Keratinocyte (primary cell): ENCODE results near the gene FAM120A. TPM values are rescaled to one million over a fixed set of nuclear protein-coding genes. Genes with fewer than 3 reads are reported as not detected.

Source experiments
- DNase-seq: peaks from one replicate; pipeline ENCODE4 v3.0.0-alpha.2; 2011; ENCODE audit warnings: low read depth, missing footprints, low spot score
- FAIRE-seq: peaks from 2 replicates; lab custom pipeline; 2011; peaks lifted over from hg19 to GRCh38; lab: Jason Lieb, UNC
- H2AFZ ChIP-seq: 2 replicates; pipeline ENCODE4 v1.6.0; 2012; ENCODE audit warnings: low read length, control low read depth, inconsistent platforms; ENCODE audit not compliant: control insufficient read depth
- H3K27ac ChIP-seq: 2 replicates; pipeline ENCODE4 v1.5.1; 2011; ENCODE audit warnings: low read length; ENCODE audit not compliant: control insufficient read depth, insufficient read depth
- H3K27me3 ChIP-seq: 3 replicates; pipeline ENCODE4 v1.6.0; 2011; ENCODE audit warnings: low read length; ENCODE audit not compliant: control insufficient read depth, insufficient read depth; ENCODE audit errors: extremely low read depth
- H3K36me3 ChIP-seq, 2 experiments: 2 replicates in 1 of 2; 3 replicates in 1 of 2; pipeline ENCODE4 v1.5.1; 2011; ENCODE audit warnings: low read length in 2 of 2, mild to moderate bottlenecking in 1 of 2; ENCODE audit not compliant: control insufficient read depth in 2 of 2, insufficient read depth in 2 of 2; ENCODE audit errors: extremely low read depth in 1 of 2
- H3K4me1 ChIP-seq: 3 replicates; pipeline ENCODE4 v1.5.1; 2011; ENCODE audit warnings: low read length; ENCODE audit not compliant: control insufficient read depth, insufficient read depth; ENCODE audit errors: extremely low read depth
- H3K4me2 ChIP-seq: 3 replicates; pipeline ENCODE4 v1.6.0; 2011; ENCODE audit warnings: low read depth, low read length; ENCODE audit not compliant: control insufficient read depth, insufficient read depth; ENCODE audit errors: extremely low read depth
- H3K4me3 ChIP-seq, 3 experiments: fragments of 200-600 bp in 1 of 3; sonication (generic) in 1 of 3; 2 replicates in 2 of 3; 3 replicates in 1 of 3; pipeline ENCODE4 v1.5.1; 2011 to 2016; ENCODE audit warnings: low read length in 3 of 3, mild to moderate bottlenecking in 3 of 3, control low read depth in 2 of 3, inconsistent platforms in 1 of 3, low read depth in 1 of 3, mixed read lengths in 1 of 3, mixed run types in 1 of 3, moderate library complexity in 1 of 3; ENCODE audit not compliant: control insufficient read depth in 2 of 3, insufficient read depth in 2 of 3; ENCODE audit errors: extremely low read depth in 1 of 3
- H3K79me2 ChIP-seq: 2 replicates; pipeline ENCODE4 v1.6.0; 2012; ENCODE audit warnings: low read length; ENCODE audit not compliant: control insufficient read depth, insufficient read depth
- H3K9ac ChIP-seq: 3 replicates; pipeline ENCODE4 v1.6.0; 2011; ENCODE audit warnings: low read length; ENCODE audit not compliant: control insufficient read depth, insufficient read depth; ENCODE audit errors: extremely low read depth
- H3K9me1 ChIP-seq: 3 replicates; pipeline ENCODE4 v1.6.0; 2011; ENCODE audit warnings: low read length; ENCODE audit not compliant: control insufficient read depth, insufficient read depth; ENCODE audit errors: extremely low read depth
- H3K9me3 ChIP-seq: 2 replicates; pipeline ENCODE4 v1.5.1; 2012; ENCODE audit warnings: low read depth, low read length; ENCODE audit not compliant: control insufficient read depth
- H4K20me1 ChIP-seq: 3 replicates; pipeline ENCODE4 v1.6.0; 2011; ENCODE audit warnings: low read length; ENCODE audit not compliant: control insufficient read depth, insufficient read depth; ENCODE audit errors: extremely low read depth
- CTCF ChIP-seq, 3 experiments: IDR thresholded peaks in 1 of 3; conservative IDR thresholded peaks in 1 of 3; optimal IDR thresholded peaks in 1 of 3; 2 replicates in 2 of 3; 3 replicates in 1 of 3; pipeline versions ENCODE3 to v1.5.1; 2011; ENCODE audit warnings: low read length in 3 of 3, mild to moderate bottlenecking in 3 of 3, moderate library complexity in 2 of 3, control low read depth in 1 of 3, inconsistent platforms in 1 of 3; ENCODE audit not compliant: insufficient read depth in 2 of 3; ENCODE audit errors: extremely low read depth in 1 of 3
- EZH2 ChIP-seq: IDR thresholded peaks from one replicate; pipeline ENCODE4 v1.6.1; 2012; ENCODE audit warnings: inconsistent platforms, mild to moderate bottlenecking, low read length, moderate library complexity
- dilution Hi-C: fragments of 300-500 bp; cut with MboI; formaldehyde crosslinking; loops from one replicate; pipeline ENCODE4 v1.7.0; 2020; ENCODE audit warnings: low sequenced_read_pairs; ENCODE audit not compliant: extremely low pct_ligation_motif_present
- polyA plus RNA-seq, 5 experiments: library from polyadenylated mRNA; depleted of rRNA in 3 of 5; stranded (reverse) in 3 of 5; stranded (forward) in 1 of 5; unstranded in 1 of 5; fragments of >200 nt; gene quantifications; 1 replicate in 1 of 5; 2 replicates in 3 of 5; 3 replicates in 1 of 5; pipeline versions ENCODE4 v1.2.1 to v1.2.3, GENCODE V29; 2011 to 2012; ENCODE audit warnings: missing spikeins in 2 of 5, low read depth in 1 of 5, low replicate concordance in 1 of 5

Gene FAM120A
- polyA plus RNA-seq, 1 donor (not counting 4 experiments of a cell fraction or from before 2014, with no cell fraction given), result 79.2 TPM

DNA sequence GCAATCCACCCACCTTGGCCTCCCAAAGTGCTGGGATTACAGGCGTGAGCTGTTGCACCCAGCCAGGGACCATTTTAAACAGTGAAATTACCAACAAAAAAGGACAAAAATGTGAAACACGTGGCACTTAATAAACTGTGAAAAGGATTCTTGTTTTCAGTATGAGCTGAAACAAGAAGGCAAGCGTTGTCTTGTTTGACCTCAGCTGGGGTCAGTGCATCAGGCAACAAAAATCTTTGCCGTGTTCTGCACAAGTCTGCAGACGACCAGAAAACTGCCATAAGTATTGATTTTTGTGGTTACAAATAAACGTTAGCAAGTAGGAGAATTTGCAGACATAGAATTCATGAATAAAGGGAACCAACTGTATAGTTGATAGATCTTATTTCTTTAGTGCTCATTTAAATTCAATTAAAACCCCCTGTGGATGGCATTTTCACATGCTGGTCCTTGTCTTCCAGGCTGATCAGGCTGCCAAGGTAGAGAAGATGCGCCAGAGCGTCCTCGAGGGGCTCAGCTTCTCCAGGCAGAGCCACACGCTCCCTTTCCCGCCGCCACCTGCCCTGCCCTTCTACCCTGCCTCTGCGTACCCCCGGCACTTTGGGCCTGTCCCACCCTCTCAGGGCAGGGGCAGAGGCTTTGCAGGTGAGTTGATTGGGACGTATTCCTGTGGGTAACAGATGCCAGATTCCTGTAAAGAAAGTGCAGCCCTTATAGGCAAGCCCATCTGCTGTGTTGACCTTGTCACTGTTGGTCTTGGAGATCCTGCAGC is 106.1 kb downstream of the FAM120A start:
- DNase-seq, result no peak
- H3K9ac ChIP-seq, result no peak overlapping the region
- TF ChIP-seq EZH2 (no peak), CTCF (optimal IDR thresholded peaks at IDR 0.05 in 1 of 3, IDR thresholded peaks at IDR 0.05 in 1 of 3, conservative IDR thresholded peaks at IDR 0.05 in 1 of 3; ENCODE audit: extremely low read depth in 1 of 3, insufficient read depth in 2 of 3, low read length in 3 of 3) (no peak)
- H4K20me1 ChIP-seq, result peaks cover 2% of the 10 kb centered on the region
- no peaks in the 10 kb centered on the region for H3K9me1 ChIP-seq
- dilution Hi-C loops, result no loop called here
- H3K27ac ChIP-seq, result no peak overlapping the region
- H3K4me3 ChIP-seq, result no peak overlapping the region
- H3K9me3 ChIP-seq, result no peaks in the 10 kb centered on the region
- H3K79me2 ChIP-seq, result no peaks in the 10 kb centered on the region
- no peak overlapping the region for H3K4me2 ChIP-seq
- H3K36me3 ChIP-seq, result peaks cover 30 to 45% of the 10 kb centered on the region in 2 experiments
- H2AFZ ChIP-seq, result no peak overlapping the region
- FAIRE-seq, result no peak
- no peaks in the 10 kb centered on the region for H3K27me3 ChIP-seq
- peaks cover 9% of the 10 kb centered on the region for H3K4me1 ChIP-seq

DNA sequence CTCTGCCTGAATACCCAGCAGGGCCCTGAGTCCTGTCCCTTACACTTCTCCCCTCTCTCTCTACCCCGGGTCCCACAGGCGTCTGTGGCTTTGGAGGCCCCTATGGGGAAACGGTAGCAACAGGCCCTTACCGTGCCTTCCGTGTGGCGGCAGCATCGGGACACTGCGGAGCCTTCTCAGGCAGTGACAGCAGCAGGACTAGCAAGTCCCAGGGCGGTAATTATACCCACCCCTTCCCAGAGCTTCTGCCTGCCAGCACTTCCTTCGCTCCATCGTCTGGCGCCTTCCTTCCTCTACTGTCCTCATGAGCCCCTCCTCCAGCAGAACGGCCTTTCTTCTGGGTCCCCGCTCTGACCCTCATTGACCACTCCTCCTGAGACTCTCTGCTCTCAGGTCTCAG is 107.0 kb downstream of the FAM120A start:
- Histone ChIP-seq H3K9ac (no peak overlapping the region), H3K4me1 (peaks cover 9% of the 10 kb centered on the region), H2AFZ (no peak overlapping the region), H3K4me2 (no peak overlapping the region), H3K9me1 (no peaks in the 10 kb centered on the region), H3K27ac (no peak overlapping the region), H3K9me3 (no peaks in the 10 kb centered on the region), H3K4me3 (no peak overlapping the region), H3K27me3 (no peaks in the 10 kb centered on the region), H3K79me2 (no peaks in the 10 kb centered on the region), H3K36me3 (peaks cover 31 to 35% of the 10 kb centered on the region in 2 experiments), H4K20me1 (peaks cover 2% of the 10 kb centered on the region)
- dilution Hi-C loops, result no loop called here
- TF ChIP-seq CTCF (optimal IDR thresholded peaks at IDR 0.05 in 1 of 3, IDR thresholded peaks at IDR 0.05 in 1 of 3, conservative IDR thresholded peaks at IDR 0.05 in 1 of 3; ENCODE audit: extremely low read depth in 1 of 3, insufficient read depth in 2 of 3, low read length in 3 of 3) (no peak), EZH2 (no peak)
- DNase-seq, result no peak
- no peak for FAIRE-seq
